ENCODE results near the gene C1orf56. TPM values are rescaled to one million over a fixed set of nuclear protein-coding genes. Genes with fewer than 3 reads are reported as not detected.

C1orf56 gene
- total RNA-seq, 1 donor from 2014 or later = 0.71 TPM

DNA sequence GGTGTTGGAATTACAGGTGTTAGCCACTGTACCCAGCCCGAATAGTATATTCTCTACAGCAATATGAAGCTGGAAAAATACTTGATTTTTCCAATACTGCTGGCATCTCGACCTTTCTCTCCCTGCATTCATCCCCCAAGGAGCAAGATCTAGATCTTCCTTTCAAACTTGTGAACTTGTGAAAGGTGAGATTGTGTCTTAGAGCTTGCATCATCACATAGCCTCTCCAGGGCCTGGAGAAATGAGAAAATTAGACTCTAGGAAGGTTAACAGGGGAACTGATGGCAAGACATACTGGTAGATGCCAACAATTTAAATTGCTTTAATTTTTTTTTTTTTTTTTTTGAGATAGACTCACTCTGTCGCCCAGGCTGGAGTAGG lies 37.2 kb upstream of the C1orf56 start:
- no peak for DNase-seq (ENCODE audit: low read depth)
- Histone ChIP-seq H3K36me3 (ENCODE audit: control insufficient read depth, insufficient read depth, low read length) (no peaks in the 10 kb centered on the region), H3K27me3 (ENCODE audit: control insufficient read depth, insufficient read depth, low read length) (no peaks in the 10 kb centered on the region), H3K4me3 (ENCODE audit: low read depth, low read length) (no peak overlapping the region)
- TF ChIP-seq, protein P1, sequence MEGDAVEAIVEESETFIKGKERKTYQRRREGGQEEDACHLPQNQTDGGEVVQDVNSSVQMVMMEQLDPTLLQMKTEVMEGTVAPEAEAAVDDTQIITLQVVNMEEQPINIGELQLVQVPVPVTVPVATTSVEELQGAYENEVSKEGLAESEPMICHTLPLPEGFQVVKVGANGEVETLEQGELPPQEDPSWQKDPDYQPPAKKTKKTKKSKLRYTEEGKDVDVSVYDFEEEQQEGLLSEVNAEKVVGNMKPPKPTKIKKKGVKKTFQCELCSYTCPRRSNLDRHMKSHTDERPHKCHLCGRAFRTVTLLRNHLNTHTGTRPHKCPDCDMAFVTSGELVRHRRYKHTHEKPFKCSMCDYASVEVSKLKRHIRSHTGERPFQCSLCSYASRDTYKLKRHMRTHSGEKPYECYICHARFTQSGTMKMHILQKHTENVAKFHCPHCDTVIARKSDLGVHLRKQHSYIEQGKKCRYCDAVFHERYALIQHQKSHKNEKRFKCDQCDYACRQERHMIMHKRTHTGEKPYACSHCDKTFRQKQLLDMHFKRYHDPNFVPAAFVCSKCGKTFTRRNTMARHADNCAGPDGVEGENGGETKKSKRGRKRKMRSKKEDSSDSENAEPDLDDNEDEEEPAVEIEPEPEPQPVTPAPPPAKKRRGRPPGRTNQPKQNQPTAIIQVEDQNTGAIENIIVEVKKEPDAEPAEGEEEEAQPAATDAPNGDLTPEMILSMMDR (IDR thresholded peaks at IDR 0.05; ENCODE audit: insufficient read depth, low read length, poor library complexity, severe bottlenecking) = no peak

DNA sequence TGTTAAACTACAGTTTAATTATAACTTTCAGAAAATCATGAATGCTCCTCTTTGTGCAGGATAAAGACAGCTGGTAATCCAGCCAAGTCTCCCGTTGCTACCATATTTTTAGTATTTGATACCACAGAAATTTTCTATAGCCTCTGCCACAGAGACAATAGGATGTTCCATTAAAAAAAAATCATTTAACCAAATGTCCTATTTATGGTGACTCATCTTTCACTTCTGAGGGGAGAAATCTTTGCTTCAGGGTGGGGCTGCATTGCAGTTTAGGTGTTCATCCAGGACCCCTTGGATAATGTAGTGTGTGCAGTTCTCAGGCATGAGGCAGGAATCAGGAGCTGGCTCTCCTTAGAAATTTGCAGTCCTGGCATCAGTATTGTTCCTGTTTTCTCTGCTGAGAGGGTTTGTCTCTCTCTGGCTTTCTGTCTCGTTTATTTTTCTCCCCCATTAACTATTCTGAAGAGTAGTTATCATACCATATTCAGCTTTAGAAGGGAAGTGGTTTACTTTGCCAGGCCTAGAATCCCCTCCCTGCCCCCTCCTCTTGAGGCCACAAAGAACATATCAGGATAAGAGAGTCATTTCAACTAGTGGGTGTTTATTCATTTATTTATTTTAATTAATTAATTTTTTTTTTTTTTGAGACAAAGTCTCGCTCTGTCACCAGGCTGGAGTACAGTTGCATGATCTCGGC lies 36.2 kb upstream of the C1orf56 start:
- H3K27me3 ChIP-seq (ENCODE audit: control insufficient read depth, insufficient read depth, low read length) = no peaks in the 10 kb centered on the region
- TF ChIP-seq, protein P1 (IDR thresholded peaks at IDR 0.05; ENCODE audit: insufficient read depth, low read length, poor library complexity, severe bottlenecking) = no peak
- H3K36me3 ChIP-seq (ENCODE audit: control insufficient read depth, insufficient read depth, low read length) = no peaks in the 10 kb centered on the region
- DNase-seq (ENCODE audit: low read depth) = no peak
- H3K4me3 ChIP-seq (ENCODE audit: low read depth, low read length) = no peak overlapping the region

DNA sequence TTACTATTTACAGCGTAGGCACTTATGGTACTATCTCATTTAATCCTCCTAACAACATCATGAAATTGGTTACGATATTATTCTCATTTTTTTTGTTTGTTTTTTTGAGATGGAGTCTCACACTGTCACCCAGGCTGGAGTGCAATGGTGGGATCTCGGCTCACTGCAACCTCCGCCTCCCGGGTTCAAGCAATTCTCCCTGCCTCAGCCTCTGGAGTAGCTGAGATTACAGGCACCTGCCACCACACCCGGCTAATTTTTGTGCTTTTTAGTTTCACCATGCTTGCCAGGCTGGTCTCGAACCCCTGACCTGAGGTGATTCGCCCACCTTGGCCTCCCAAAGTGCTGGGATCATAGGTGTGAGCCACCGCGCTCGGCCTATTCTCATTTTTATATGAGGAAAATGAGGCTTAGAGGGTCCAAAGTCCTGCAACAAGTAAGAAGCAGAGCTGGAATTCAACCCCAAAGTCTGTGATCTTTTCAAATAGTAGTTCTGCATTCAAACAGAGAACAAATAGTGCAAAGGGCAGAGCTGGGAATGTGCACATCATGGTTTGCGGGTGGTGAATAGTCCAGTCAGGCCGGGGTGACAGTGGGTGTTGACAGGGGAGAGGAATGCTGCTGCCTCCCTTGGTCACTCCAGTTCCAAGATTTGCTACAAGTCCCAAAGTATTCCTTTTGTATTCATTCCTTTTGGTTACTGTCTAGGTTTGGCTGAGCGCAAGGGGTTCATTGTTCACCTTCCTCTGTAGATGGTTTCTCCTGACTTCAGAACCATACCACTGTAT lies 34.7 kb upstream of the C1orf56 start:
- no peak overlapping the region for H3K4me3 ChIP-seq (ENCODE audit: low read depth, low read length)
- TF ChIP-seq, protein P1 (IDR thresholded peaks at IDR 0.05; ENCODE audit: insufficient read depth, low read length, poor library complexity, severe bottlenecking) = no peak
- DNase-seq (ENCODE audit: low read depth) = no peak
- H3K36me3 ChIP-seq (ENCODE audit: control insufficient read depth, insufficient read depth, low read length) = no peaks in the 10 kb centered on the region
- H3K27me3 ChIP-seq (ENCODE audit: control insufficient read depth, insufficient read depth, low read length) = no peaks in the 10 kb centered on the region

DNA sequence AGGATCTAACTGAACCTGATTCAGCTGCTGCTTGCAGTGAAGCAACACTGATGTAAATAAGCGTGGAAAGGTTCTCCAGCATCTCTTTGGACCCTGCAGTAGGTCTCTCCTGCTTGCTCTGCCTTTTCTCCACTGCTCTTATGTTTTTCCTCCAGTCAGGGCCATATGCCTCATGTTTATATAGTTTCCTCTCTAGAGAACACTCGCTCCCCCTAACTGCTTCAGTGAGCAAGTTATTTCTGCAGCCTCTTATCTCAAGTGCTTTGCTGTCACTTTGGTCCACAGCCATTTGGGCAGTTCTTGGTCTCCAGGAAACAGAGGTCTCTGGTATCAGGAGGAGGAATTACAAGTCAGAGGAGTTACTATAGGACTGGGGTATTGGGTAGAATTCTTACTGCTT lies 34.0 kb upstream of the C1orf56 start:
- Histone ChIP-seq H3K36me3 (ENCODE audit: control insufficient read depth, insufficient read depth, low read length) (no peaks in the 10 kb centered on the region), H3K4me3 (ENCODE audit: low read depth, low read length) (no peak overlapping the region), H3K27me3 (ENCODE audit: control insufficient read depth, insufficient read depth, low read length) (no peaks in the 10 kb centered on the region)
- DNase-seq (ENCODE audit: low read depth) = no peak
- TF ChIP-seq, protein P1 (IDR thresholded peaks at IDR 0.05; ENCODE audit: insufficient read depth, low read length, poor library complexity, severe bottlenecking) = no peak

DNA sequence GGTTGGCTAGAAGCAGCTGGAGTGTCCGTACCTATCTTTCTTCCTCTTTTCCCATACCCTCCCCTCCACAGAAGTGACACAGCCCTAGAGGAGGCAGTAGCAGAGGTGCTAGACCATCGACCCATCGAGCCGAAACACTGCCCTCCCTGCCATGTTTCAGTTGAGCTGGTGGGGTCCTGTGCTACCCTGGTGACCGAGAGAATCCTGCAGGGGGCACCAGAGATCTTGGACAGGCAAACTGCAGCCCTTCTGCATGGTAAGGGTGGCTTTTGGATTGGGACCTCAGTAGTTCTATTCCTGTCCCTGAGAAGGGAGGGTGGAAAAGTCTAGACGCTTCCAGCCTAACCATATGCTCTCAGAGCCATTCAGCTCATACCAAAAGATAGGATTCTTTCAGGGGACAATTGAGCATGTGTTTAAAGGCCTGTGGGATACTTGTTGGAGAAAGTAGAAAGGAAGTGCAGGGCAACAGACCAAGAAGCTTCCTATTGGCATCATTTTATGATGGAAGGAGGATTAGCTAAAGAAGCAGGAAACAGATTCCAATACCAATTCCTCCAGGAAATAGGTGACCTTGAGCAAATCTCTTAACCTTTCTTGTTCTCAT lies 22.9 kb upstream of the C1orf56 start:
- Histone ChIP-seq H3K27me3 (ENCODE audit: control insufficient read depth, insufficient read depth, low read length) (no peaks in the 10 kb centered on the region), H3K4me3 (ENCODE audit: low read depth, low read length) (no peak overlapping the region), H3K36me3 (ENCODE audit: control insufficient read depth, insufficient read depth, low read length) (no peaks in the 10 kb centered on the region)
- TF ChIP-seq, protein P1 (IDR thresholded peaks at IDR 0.05; ENCODE audit: insufficient read depth, low read length, poor library complexity, severe bottlenecking) = peak; percentile 78
- DNase-seq (ENCODE audit: low read depth) = no peak
